Type B pancreatic cell (in vitro differentiated cells): ENCODE results near the gene STMN3. TPM values are rescaled to one million over a fixed set of nuclear protein-coding genes. Genes with fewer than 3 reads are reported as not detected.

Source experiments
- DNase-seq: peaks from one replicate; pipeline ENCODE4 v3.0.0; 2021; ENCODE audit warnings: mixed read lengths; ENCODE audit not compliant: unreplicated experiment; ENCODE audit errors: extremely low spot score
- H3K27ac Mint-ChIP-seq: 2 replicates; pipeline ENCODE4 v1.8.0; 2021; ENCODE audit warnings: mild to moderate bottlenecking, mixed read lengths
- H3K27me3 Mint-ChIP-seq: 2 replicates; pipeline ENCODE4 v1.8.0; 2021; ENCODE audit warnings: mixed read lengths
- H3K36me3 Mint-ChIP-seq: 2 replicates; pipeline ENCODE4 v1.8.0; 2021; ENCODE audit warnings: mixed read lengths
- H3K4me1 Mint-ChIP-seq: one replicate; pipeline ENCODE4 v1.8.0; 2021; ENCODE audit warnings: mixed read lengths; ENCODE audit not compliant: unreplicated experiment
- H3K4me3 Mint-ChIP-seq: 2 replicates; pipeline ENCODE4 v1.8.0; 2021; ENCODE audit warnings: mild to moderate bottlenecking, mixed read lengths
- H3K9me3 Mint-ChIP-seq: 2 replicates; pipeline ENCODE4 v1.8.0; 2021; ENCODE audit warnings: mixed read lengths
- total RNA-seq: library from RNA; stranded (reverse); gene quantifications from 2 replicates; pipeline ENCODE4 v1.2.1, GENCODE V29; 2021; ENCODE audit warnings: low replicate concordance
- TF ChIP-seq, protein P1 (sequence below): fragments of 200-600 bp; sonication (generic); conservative IDR thresholded peaks from 2 replicates; pipeline ENCODE4 v1.5.0; 2021; ENCODE audit warnings: antibody characterized with exemption, mild to moderate bottlenecking

Gene STMN3
- total RNA-seq, 1 donor from 2014 or later: 40.8 TPM

DNA sequence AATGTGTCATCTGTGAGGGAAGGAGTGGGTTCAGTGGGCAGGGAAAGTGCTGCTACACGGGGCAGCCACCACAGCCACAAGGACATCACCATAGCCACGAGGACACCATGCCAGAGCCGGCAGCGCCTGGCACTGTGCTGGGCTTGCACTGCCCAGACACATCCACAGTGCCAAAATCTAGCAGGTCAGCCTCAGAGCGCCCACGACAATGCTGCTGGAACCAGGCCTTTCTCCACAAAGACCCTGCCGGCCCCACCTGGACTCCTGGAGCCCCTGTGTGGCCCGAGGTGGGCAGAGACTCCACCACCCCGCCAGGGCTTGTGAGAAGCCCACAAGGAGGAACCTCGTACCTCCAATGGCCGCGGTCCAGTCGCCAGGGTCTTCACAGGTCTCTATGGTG lies 60.6 kb downstream of the STMN3 start:
- Mint-ChIP-seq H3K4me3 (no peak overlapping the region), H3K27me3 (no peaks in the 10 kb centered on the region), H3K9me3 (no peaks in the 10 kb centered on the region), H3K4me1 (no peaks in the 10 kb centered on the region), H3K36me3 (peaks cover 4% of the 10 kb centered on the region), H3K27ac (no peak overlapping the region)
- DNase-seq: no peak
- TF ChIP-seq, protein P1, sequence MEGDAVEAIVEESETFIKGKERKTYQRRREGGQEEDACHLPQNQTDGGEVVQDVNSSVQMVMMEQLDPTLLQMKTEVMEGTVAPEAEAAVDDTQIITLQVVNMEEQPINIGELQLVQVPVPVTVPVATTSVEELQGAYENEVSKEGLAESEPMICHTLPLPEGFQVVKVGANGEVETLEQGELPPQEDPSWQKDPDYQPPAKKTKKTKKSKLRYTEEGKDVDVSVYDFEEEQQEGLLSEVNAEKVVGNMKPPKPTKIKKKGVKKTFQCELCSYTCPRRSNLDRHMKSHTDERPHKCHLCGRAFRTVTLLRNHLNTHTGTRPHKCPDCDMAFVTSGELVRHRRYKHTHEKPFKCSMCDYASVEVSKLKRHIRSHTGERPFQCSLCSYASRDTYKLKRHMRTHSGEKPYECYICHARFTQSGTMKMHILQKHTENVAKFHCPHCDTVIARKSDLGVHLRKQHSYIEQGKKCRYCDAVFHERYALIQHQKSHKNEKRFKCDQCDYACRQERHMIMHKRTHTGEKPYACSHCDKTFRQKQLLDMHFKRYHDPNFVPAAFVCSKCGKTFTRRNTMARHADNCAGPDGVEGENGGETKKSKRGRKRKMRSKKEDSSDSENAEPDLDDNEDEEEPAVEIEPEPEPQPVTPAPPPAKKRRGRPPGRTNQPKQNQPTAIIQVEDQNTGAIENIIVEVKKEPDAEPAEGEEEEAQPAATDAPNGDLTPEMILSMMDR: no peak

- no peak overlapping the region for H3K4me3 Mint-ChIP-seq
- TF ChIP-seq, protein P1: no peak
- DNase-seq: no peak
- H3K36me3 Mint-ChIP-seq: peaks cover 4% of the 10 kb centered on the region
- H3K9me3 Mint-ChIP-seq: no peaks in the 10 kb centered on the region
- H3K27me3 Mint-ChIP-seq: no peaks in the 10 kb centered on the region
- H3K4me1 Mint-ChIP-seq: no peaks in the 10 kb centered on the region
- no peak overlapping the region for H3K27ac Mint-ChIP-seq
These were observed 61.4 kb downstream of the STMN3 start for GRCh38 chr20:63591786-63592355.

DNA sequence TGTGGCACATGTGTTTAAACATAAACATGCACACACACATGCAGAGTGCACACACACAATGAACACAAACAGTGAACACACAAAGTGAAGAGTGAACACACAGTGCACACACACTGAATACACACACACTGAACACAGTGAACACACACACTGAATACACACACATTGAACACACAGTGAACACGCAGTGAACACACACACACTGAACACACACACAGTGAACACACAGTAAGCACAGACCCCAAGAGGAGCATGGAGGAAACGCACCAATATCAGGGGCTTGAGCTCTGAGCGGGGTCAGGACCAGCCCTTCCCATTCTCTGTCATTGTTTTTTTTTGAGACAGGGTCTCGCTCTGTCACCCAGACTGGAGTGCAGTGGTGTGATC lies 62.1 kb downstream of the STMN3 start:
- Mint-ChIP-seq H3K4me3 (no peak overlapping the region), H3K4me1 (no peaks in the 10 kb centered on the region), H3K27ac (no peak overlapping the region), H3K9me3 (no peaks in the 10 kb centered on the region), H3K27me3 (no peaks in the 10 kb centered on the region), H3K36me3 (peaks cover 4% of the 10 kb centered on the region)
- no peak for DNase-seq
- TF ChIP-seq, protein P1: no peak

GRCh38 chr20:63590218-63591146 lies 62.7 kb downstream of the STMN3 start:
- Mint-ChIP-seq H3K4me1 (no peaks in the 10 kb centered on the region), H3K9me3 (no peaks in the 10 kb centered on the region), H3K36me3 (peaks cover 4% of the 10 kb centered on the region), H3K27me3 (no peaks in the 10 kb centered on the region), H3K4me3 (no peak overlapping the region), H3K27ac (no peak overlapping the region)
- TF ChIP-seq, protein P1: no peak
- no peak for DNase-seq

Other genes starting within 250 kb of the STMN3 start
- 4.4 and 47.3 TPM in 2 replicates for gene KCNQ2, start 180.8 kb downstream of the STMN3 start, total RNA-seq
- 20.5 and 30.2 TPM in 2 replicates for gene EEF1A2, start 154.3 kb downstream of the STMN3 start, total RNA-seq
- gene PPDPF, start 132.7 kb downstream of the STMN3 start, total RNA-seq: 280 and 422 TPM in 2 replicates
- gene PTK6, start 116.0 kb downstream of the STMN3 start, total RNA-seq: 0.12 and 0.21 TPM in 2 replicates
- gene SRMS, start 105.7 kb downstream of the STMN3 start, total RNA-seq: not detected in 2 replicates
- 0.52 and 1.4 TPM in 2 replicates for gene FNDC11, start 99.3 kb downstream of the STMN3 start, total RNA-seq
- gene HELZ2, start 79.2 kb downstream of the STMN3 start, total RNA-seq: 24.2 and 43.1 TPM in 2 replicates
- gene GMEB2, start 26.3 kb downstream of the STMN3 start, total RNA-seq: 11.9 and 13.9 TPM in 2 replicates
- 20.7 and 39.2 TPM in 2 replicates for gene RTEL1, start 4.9 kb upstream of the STMN3 start, total RNA-seq
- gene TNFRSF6B, start 43.2 kb upstream of the STMN3 start, total RNA-seq: not detected in 2 replicates
- gene ARFRP1, start 54.6 kb upstream of the STMN3 start, total RNA-seq: 37.2 and 45.0 TPM in 2 replicates
- 28.7 and 32.8 TPM in 2 replicates for gene ZGPAT, start 54.6 kb upstream of the STMN3 start, total RNA-seq
- gene LIME1, start 83.2 kb upstream of the STMN3 start, total RNA-seq: 6.3 and 11.3 TPM in 2 replicates
- 52.6 and 75.6 TPM in 2 replicates for gene SLC2A4RG, start 86.4 kb upstream of the STMN3 start, total RNA-seq
- 9.8 and 13.6 TPM in 2 replicates for gene ZBTB46, start 177.8 kb upstream of the STMN3 start, total RNA-seq
- gene ABHD16B, start 208.1 kb upstream of the STMN3 start, total RNA-seq: not detected in 2 replicates
- gene TPD52L2, start 211.8 kb upstream of the STMN3 start, total RNA-seq: 76.5 and 96.3 TPM in 2 replicates
- 44.1 and 51.9 TPM in 2 replicates for gene DNAJC5, start 241.7 kb upstream of the STMN3 start, total RNA-seq